Astrocyte of the spinal cord (primary cell): ENCODE results near the gene ADCK2.
A peak's percentile ranks its signal among the peaks of the same experiment; 100 is the strongest.
"Not testable (repeated sequence)": the region's sequence is repeated elsewhere in the genome, so short reads cannot be mapped to it uniquely, and the experiment has no call there.

ENCODE experiments used
- DNase-seq: peaks from one replicate; pipeline ENCODE4 v3.0.0; 2011; ENCODE audit warnings: low read depth, low spot score
- H3K4me3 ChIP-seq: 2 replicates; pipeline ENCODE4 v1.5.1; 2011; ENCODE audit warnings: low read depth, mild to moderate bottlenecking, low read length, moderate library complexity
- in situ Hi-C: cut with HindIII; loops from 2 replicates; pipeline ENCODE4 v1.10.0; 2017; ENCODE audit warnings: low sequenced_read_pairs
- TF ChIP-seq, protein P1 (sequence below): IDR thresholded peaks from 2 replicates; pipeline ENCODE4 v1.5.1; 2012; ENCODE audit warnings: low read depth, mild to moderate bottlenecking, low read length, inconsistent platforms

Gene ADCK2

DNA sequence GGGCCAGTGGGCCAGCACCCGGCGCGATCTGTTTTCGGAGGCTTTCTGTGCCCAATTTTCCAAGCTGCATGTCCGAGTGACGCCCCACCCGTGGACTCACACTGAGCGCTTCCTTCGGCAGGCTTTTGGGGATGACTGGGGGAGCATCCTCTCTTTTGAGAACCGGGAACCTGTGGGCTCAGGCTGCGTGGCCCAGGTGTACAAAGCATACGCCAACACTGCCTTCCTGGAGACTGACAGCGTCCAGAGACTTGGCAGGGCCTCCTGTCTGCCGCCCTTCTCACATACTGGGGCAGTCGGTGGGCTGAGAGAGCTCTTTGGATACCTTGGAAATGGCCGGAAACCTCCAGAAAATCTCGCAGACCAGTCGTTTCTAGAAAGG lies 1.0 kb downstream of the ADCK2 start:
- H3K4me3 ChIP-seq, result peak overlapping the region; percentile 59
- no peak for DNase-seq
- TF ChIP-seq, protein P1, sequence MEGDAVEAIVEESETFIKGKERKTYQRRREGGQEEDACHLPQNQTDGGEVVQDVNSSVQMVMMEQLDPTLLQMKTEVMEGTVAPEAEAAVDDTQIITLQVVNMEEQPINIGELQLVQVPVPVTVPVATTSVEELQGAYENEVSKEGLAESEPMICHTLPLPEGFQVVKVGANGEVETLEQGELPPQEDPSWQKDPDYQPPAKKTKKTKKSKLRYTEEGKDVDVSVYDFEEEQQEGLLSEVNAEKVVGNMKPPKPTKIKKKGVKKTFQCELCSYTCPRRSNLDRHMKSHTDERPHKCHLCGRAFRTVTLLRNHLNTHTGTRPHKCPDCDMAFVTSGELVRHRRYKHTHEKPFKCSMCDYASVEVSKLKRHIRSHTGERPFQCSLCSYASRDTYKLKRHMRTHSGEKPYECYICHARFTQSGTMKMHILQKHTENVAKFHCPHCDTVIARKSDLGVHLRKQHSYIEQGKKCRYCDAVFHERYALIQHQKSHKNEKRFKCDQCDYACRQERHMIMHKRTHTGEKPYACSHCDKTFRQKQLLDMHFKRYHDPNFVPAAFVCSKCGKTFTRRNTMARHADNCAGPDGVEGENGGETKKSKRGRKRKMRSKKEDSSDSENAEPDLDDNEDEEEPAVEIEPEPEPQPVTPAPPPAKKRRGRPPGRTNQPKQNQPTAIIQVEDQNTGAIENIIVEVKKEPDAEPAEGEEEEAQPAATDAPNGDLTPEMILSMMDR, result no peak
- in situ Hi-C loops, result no loop called here

DNA sequence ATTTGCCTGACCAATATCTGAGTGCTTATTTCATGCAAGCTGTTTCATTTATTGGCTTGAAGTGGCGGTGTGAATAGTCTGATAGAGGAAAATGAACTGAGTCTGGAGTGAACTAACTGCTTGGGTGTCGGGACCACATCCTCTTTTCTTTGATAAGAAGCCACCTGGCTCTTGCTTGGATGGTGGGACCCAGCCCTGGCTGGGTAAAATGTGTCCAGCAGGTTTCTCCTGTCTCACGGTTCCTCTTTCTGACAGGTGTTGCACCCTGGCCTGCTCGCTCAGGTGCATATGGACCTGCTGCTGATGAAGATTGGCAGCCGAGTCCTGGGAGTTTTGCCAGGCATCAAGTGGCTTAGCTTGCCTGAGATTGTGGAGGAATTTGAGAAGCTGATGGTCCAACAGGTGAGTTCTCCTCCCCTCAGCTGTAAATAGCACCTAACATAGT lies 1.6 kb downstream of the ADCK2 start:
- DNase-seq, result no peak
- in situ Hi-C loops, result no loop called here
- no peak overlapping the region for H3K4me3 ChIP-seq
- TF ChIP-seq, protein P1, result no peak

DNA sequence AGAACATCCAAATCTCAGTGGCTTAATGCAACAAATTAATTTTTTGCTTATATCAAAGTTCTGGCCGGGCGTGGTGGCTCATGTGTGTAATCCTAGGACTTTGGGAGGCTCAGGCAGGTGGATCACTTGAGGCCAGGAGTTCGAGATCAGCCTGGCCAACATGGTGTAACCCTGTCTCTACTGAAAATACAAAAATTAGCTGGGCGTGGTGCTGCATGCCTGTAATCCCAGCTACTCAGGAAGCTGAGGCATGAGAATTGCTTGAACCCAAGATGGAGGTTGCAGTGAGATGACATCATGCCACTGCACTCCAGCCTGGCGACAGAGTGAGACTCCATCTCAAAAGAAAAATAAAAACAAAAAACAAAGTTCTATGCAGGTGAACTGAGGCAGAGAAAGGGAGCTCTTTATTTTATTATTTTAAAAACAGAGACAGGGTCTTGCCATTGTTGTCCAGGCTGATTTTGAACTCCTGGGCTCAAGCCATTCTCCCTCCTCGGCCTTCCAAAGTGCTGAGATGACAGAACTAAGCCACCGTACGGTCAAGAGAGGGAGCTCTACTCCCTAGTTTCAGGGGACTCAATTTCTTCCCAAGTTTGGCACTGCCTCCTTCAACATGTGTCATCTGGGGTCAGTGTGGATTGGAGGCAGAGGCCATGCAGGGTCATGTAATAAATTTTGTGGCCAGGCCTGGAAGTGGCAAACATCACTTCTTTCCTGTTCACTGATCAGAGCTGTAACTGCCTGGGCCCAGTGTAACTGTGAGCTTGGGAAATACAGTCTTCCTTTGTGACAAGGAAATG lies 2.4 kb downstream of the ADCK2 start:
- in situ Hi-C loops, result no loop called here
- no peak overlapping the region for H3K4me3 ChIP-seq
- TF ChIP-seq, protein P1, result peak; percentile 62
- DNase-seq, result peak; percentile 41

DNA sequence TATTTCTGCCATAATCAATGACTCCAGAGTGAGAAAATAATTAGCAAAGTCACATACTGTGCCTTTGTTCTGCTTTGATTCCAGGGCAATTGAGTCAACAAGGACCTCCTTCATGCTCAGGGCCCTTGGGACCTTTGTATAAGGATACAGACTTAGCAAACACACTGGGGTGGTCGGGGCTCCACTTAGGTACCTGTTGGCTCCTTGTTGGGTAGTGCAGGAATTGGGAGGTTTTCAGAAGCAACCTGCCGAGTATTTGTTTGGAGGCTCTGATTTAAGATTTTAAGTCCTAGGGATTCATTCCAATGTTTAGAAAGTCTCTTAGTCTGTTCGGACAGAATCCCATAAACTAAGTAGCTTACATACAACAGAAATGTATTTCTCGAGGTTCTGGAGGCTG lies 3.0 kb downstream of the ADCK2 start:
- in situ Hi-C loops, result no loop called here
- H3K4me3 ChIP-seq, result no peak overlapping the region
- TF ChIP-seq, protein P1, result no peak
- DNase-seq, result no peak

DNA sequence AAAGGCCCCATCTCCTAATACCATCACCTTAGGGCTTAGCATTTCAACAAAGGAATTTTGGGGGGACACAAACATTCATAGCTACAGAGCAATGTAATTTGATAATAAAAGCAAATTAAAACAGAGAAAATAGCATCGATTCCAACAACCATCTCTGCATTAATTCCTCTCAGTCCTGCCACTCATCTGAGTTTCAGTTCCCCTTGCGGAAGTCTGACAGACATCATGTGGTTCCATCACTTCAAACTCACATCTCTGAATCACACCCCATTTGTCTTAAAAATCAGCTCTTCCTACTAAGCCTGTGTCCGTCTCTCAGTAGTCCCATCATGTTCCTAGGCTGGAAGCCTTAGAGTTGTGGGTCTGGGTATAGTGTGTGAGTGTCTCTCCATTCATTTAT lies 3.6 kb downstream of the ADCK2 start:
- in situ Hi-C loops, result no loop called here
- TF ChIP-seq, protein P1, result no peak
- no peak overlapping the region for H3K4me3 ChIP-seq

DNA sequence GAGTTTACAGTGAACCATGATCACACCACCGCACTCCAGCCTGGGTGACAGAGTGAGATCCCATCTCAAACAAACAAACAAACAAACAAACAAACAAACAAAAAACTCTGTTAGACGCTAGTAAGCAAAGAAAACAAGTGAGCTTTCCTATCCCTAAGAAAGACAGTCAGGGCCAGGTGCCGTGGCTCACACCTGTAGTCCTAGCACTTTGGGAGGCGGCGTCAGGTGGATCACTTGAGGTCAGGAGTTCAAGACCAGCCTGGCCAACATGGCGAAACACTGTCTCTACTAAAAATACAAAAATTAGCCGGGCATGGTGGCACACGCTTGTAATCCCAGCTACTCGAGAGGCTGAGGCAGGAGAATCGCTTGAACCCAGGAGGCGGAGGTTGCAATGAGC lies 4.2 kb downstream of the ADCK2 start:
- H3K4me3 ChIP-seq, in situ Hi-C loops, DNase-seq: not testable (repeated sequence)

More for the DNA sequence above, 3.6 kb downstream of the ADCK2 start:
- no peak for DNase-seq

DNA sequence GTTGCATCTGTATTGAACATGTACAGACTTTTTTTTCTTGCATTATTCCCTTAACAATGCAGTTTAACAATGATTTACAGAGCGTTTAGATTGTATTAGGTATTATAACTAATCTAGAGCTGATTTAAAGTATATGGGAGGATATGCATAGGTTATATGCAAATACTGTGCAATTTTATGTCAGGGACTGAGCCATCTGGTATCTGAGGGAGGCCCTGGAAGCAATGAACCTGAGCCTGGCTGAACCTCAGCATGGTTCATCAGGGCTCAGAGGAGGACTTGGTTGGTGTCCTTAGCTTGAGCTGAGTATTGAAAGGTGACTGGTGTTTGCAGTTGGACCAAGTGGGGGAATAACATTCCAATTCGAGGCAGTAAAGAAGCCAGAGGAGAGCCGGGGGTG lies 4.8 kb downstream of the ADCK2 start:
- DNase-seq, result no peak
- in situ Hi-C loops, result no loop called here
- TF ChIP-seq, protein P1, result no peak
- no peak overlapping the region for H3K4me3 ChIP-seq
